HG03457 (cell line): Measurements from ENCODE around the gene PPP1R1B.

ENCODE experiments used
- ATAC-seq: cut with Tn5 transposase; IDR thresholded peaks from one replicate; pipeline ENCODE4 v1.9.1; 2021; ENCODE audit warnings: moderate number of reproducible peaks; ENCODE audit not compliant: unreplicated experiment

The PPP1R1B gene

GRCh38 chr17:39666231-39666600 is 39.5 kb downstream of the PPP1R1B start:
- ATAC-seq, result no peak

GRCh38 chr17:39666601-39667261 is 40.0 kb downstream of the PPP1R1B start:
- ATAC-seq, result no peak

- ATAC-seq, result no peak
Observed at GRCh38 chr17:39667262-39667944, 40.7 kb downstream of the PPP1R1B start.

GRCh38 chr17:39667945-39668924 is 41.5 kb downstream of the PPP1R1B start, which contains the start of gene PNMT:
TSS of gene PNMT (plus strand) at chr17:39668453. CDS start at chr17:39668476, 23 bp downstream.
- no peak for ATAC-seq

GRCh38 chr17:39669897-39670735 is 43.4 kb downstream of the PPP1R1B start:
- no peak for ATAC-seq

GRCh38 chr17:39670746-39671145 is 44.0 kb downstream of the PPP1R1B start:
- no peak for ATAC-seq

GRCh38 chr17:39671651-39672521 is 45.1 kb downstream of the PPP1R1B start:
- no peak for ATAC-seq

- ATAC-seq, result no peak
Observed at GRCh38 chr17:39672522-39673334, 46.0 kb downstream of the PPP1R1B start.

- ATAC-seq, result no peak
Observed at GRCh38 chr17:39673335-39674081, 46.8 kb downstream of the PPP1R1B start.

GRCh38 chr17:39674179-39674578 is 47.4 kb downstream of the PPP1R1B start:
- no peak for ATAC-seq

GRCh38 chr17:39674702-39675389 is 48.1 kb downstream of the PPP1R1B start:
- no peak for ATAC-seq

GRCh38 chr17:39675390-39676082 is 48.8 kb downstream of the PPP1R1B start:
- ATAC-seq, result no peak

GRCh38 chr17:39676198-39676819 is 49.6 kb downstream of the PPP1R1B start:
- ATAC-seq, result no peak

- ATAC-seq, result no peak
Observed at GRCh38 chr17:39677072-39677471, 50.3 kb downstream of the PPP1R1B start.

GRCh38 chr17:39677542-39678339 is 51.0 kb downstream of the PPP1R1B start:
- no peak for ATAC-seq
